H4 (cell line): ENCODE measurements around the gene INTS7. TPM values are rescaled to one million over a fixed set of nuclear protein-coding genes. Genes with fewer than 3 reads are reported as not detected.
"Not testable (repeated sequence)": the region's sequence is repeated elsewhere in the genome, so short reads cannot be mapped to it uniquely, and the experiment has no call there.

Experiments
- DNase-seq: peaks from one replicate; pipeline ENCODE4 v3.0.0-alpha.2; 2015; ENCODE audit warnings: low spot score
- total RNA-seq: library from RNA; depleted of rRNA; stranded (reverse); fragments of >200 nt; shearing (Covaris generic); gene quantifications from 2 replicates; pipeline ENCODE4 v1.2.3, GENCODE V29; 2014

The INTS7 gene
- total RNA-seq, 1 experiment from 2014 or later: 25.8 TPM

GRCh38 chr1:211933946-211934714, 101.2 kb downstream of the INTS7 start:
- DNase-seq: no peak

GRCh38 chr1:211932933-211933254, 102.5 kb downstream of the INTS7 start:
- DNase-seq: no peak

- no peak for DNase-seq
Observed at GRCh38 chr1:211932231-211932932, 103.0 kb downstream of the INTS7 start.

- no peak for DNase-seq
Observed at GRCh38 chr1:211929683-211930082, 105.7 kb downstream of the INTS7 start.

- peak; percentile 89 for DNase-seq
Observed at GRCh38 chr1:211928993-211929637, 106.2 kb downstream of the INTS7 start.

- no peak for DNase-seq
Observed at GRCh38 chr1:211928290-211928801, 107.0 kb downstream of the INTS7 start.

- DNase-seq: no peak
Observed at GRCh38 chr1:211925016-211925415, 110.3 kb downstream of the INTS7 start.

GRCh38 chr1:211924256-211924655, 111.1 kb downstream of the INTS7 start:
- DNase-seq: no peak

- no peak for DNase-seq
Observed at GRCh38 chr1:211923095-211923494, 112.3 kb downstream of the INTS7 start.

GRCh38 chr1:211921579-211922095, 113.7 kb downstream of the INTS7 start:
- DNase-seq: no peak

GRCh38 chr1:211920602-211921226, 114.6 kb downstream of the INTS7 start:
- no peak for DNase-seq

GRCh38 chr1:211920141-211920572, 115.2 kb downstream of the INTS7 start:
- DNase-seq: peak; percentile 54

- no peak for DNase-seq
Observed at GRCh38 chr1:211918843-211919414, 116.4 kb downstream of the INTS7 start.

GRCh38 chr1:211916458-211916857, 118.9 kb downstream of the INTS7 start:
- not testable (repeated sequence) for DNase-seq

- DNase-seq: no peak
Observed at GRCh38 chr1:211915924-211916323, 119.4 kb downstream of the INTS7 start.

- no peak for DNase-seq
Observed at GRCh38 chr1:211912844-211913432, 122.4 kb downstream of the INTS7 start.

- DNase-seq: no peak
Observed at GRCh38 chr1:211912038-211912437, 123.3 kb downstream of the INTS7 start.

- no peak for DNase-seq
Observed at GRCh38 chr1:211910913-211911485, 124.4 kb downstream of the INTS7 start.

GRCh38 chr1:211910113-211910884, 125.1 kb downstream of the INTS7 start:
- DNase-seq: no peak

GRCh38 chr1:211909395-211909794, 126.0 kb downstream of the INTS7 start:
- no peak for DNase-seq
